ENCODE results near the gene COL4A2. TPM values are rescaled to one million over a fixed set of nuclear protein-coding genes. Genes with fewer than 3 reads are reported as not detected.

COL4A2 gene
- total RNA-seq, 6 experiments from 2014 or later: 8.4 to 65.8 (median 42.5) TPM

DNA sequence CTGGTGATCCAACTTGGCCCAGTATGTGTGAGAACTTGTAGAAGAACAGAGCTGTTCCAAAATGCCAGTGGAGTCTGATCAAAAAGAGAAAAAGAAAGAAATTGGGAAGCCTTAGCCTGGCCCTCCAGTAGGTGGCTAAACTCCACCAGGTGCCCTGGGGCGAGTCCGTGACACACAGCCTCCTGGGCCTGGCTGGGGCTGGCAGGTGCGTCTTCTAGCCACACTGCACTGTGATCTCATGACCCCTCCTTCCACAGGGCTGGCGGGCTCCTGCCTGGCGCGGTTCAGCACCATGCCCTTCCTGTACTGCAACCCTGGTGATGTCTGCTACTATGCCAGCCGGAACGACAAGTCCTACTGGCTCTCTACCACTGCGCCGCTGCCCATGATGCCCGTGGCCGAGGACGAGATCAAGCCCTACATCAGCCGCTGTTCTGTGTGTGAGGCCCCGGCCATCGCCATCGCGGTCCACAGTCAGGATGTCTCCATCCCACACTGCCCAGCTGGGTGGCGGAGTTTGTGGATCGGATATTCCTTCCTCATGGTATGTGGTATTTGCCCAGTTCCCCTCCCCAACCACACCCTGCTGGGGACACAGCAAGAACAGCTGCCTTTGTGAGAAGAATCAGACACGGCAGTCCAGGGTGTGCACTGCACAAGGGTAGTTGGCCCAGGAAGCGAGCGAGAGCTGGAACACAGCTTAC, 200.7 kb downstream of the COL4A2 start:
- no peaks in the 10 kb centered on the region for H3K27me3 ChIP-seq
- H3K4me1 ChIP-seq: peaks cover 0 to 21% (median 12%) of the 10 kb centered on the region in 4 donors
- WGBS (ENCODE audit: insufficient coverage, low coverage, low lambda C conversion rate, missing lambda C conversion rate): 70% methylated on average over 6 of the region's 23 CpGs
- H3K9me3 ChIP-seq: no peaks in the 10 kb centered on the region
- intact Hi-C loops (cut with DNase I): loop anchor here in 1 of 2 donors (10.0 kb wide), 1 partner anchor 53 kb away; no protein-coding TSS in a partner anchor
- DNase-seq (peak; percentile 85 to 93 (median 91)), ATAC-seq (peak; percentile 85 to 88 (median 87))
- peak overlapping the region in 2 of 3 donors; percentile 18 to 24 for H3K4me3 ChIP-seq
- peak overlapping the region; percentile 71 to 80 (median 79) for H3K27ac ChIP-seq
- TF ChIP-seq, protein P1, sequence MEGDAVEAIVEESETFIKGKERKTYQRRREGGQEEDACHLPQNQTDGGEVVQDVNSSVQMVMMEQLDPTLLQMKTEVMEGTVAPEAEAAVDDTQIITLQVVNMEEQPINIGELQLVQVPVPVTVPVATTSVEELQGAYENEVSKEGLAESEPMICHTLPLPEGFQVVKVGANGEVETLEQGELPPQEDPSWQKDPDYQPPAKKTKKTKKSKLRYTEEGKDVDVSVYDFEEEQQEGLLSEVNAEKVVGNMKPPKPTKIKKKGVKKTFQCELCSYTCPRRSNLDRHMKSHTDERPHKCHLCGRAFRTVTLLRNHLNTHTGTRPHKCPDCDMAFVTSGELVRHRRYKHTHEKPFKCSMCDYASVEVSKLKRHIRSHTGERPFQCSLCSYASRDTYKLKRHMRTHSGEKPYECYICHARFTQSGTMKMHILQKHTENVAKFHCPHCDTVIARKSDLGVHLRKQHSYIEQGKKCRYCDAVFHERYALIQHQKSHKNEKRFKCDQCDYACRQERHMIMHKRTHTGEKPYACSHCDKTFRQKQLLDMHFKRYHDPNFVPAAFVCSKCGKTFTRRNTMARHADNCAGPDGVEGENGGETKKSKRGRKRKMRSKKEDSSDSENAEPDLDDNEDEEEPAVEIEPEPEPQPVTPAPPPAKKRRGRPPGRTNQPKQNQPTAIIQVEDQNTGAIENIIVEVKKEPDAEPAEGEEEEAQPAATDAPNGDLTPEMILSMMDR (IDR thresholded peaks at IDR 0.05): peak; percentile 42 to 63 (median 47)
- no peak for TF ChIP-seq POLR2A (IDR thresholded peaks at IDR 0.05)
- H3K36me3 ChIP-seq: no peaks in the 10 kb centered on the region

DNA sequence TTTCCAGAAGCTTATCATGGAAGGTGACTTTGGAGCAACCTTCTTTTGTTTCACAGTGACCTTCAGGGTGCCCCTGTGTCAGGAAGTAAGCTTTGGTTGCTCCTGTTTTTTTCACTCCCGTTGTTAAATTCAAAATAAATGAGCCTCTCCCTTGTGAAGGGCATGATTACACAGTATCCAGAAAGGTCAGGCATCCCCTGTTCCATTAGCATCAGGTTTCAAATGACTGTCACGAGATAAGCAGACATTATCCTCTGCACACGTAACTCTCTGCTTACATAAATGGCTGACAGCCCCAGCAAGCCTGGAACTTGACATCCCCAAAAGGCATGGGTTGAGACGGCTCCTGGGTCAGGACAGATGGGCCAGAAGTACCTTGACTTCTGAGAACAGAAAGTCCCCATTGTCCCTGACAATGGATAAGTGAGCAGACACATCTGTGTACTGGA, 202.4 kb downstream of the COL4A2 start:
- no peak for ATAC-seq
- Histone ChIP-seq H3K9me3 (no peaks in the 10 kb centered on the region), H3K27me3 (no peaks in the 10 kb centered on the region), H3K4me3 (no peak overlapping the region), H3K27ac (no peak overlapping the region), H3K36me3 (no peaks in the 10 kb centered on the region), H3K4me1 (peaks cover 0 to 21% (median 12%) of the 10 kb centered on the region in 4 donors)
- WGBS (ENCODE audit: insufficient coverage, low coverage, low lambda C conversion rate, missing lambda C conversion rate): 41% methylated on average over 3 of the region's 4 CpGs
- TF ChIP-seq, protein P1 (IDR thresholded peaks at IDR 0.05): no peak
- TF ChIP-seq POLR2A (IDR thresholded peaks at IDR 0.05): no peak
- DNase-seq: no peak
- intact Hi-C loops (cut with DNase I): loop anchor here in 1 of 2 donors (10.0 kb wide), 1 partner anchor 55 kb away; no protein-coding TSS in a partner anchor

DNA sequence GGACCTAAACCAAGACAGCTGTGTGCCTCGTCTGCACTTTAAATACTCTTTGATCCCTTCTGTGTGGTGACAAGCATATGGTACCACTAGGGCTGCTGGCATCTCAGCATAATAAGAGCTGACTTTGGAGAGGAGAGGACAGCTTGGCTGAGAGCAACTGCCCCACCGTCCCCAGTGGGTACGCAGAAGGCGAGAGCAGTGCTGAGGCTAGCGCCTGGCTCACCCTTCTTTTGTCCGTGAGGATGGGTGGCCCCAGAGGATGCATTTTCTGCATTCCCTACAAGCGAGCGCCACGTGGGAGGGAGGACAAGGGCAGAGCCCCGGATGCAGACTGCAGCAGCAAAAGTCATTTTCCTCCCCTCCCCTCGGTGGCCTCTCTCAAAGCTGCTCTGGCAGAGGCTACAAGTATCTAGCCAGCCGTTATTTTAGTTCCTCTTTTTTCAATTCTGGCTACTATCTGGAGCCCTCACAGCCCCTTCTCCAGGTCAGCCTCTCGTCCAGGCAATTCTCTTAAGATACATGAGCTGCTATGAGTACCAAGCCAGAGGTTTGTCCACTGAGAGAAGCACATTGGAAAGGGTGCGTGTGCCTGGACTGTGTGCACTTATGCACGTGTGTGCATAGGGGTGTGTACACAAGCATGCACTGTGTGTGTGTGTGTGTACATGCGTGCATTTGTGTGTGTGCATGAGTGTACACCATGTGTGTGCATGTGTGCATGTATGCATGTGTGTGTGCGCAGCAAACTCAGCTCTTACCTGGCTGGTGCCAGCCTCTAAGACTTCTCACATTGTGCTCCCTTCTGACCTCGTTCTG, 203.1 kb downstream of the COL4A2 start:
- Histone ChIP-seq H3K9me3 (no peaks in the 10 kb centered on the region), H3K27ac (no peak overlapping the region), H3K4me3 (no peak overlapping the region), H3K4me1 (peaks cover 0 to 21% (median 12%) of the 10 kb centered on the region in 4 donors), H3K36me3 (no peaks in the 10 kb centered on the region), H3K27me3 (no peaks in the 10 kb centered on the region)
- TF ChIP-seq POLR2A (IDR thresholded peaks at IDR 0.05): no peak
- TF ChIP-seq, protein P1 (IDR thresholded peaks at IDR 0.05): no peak
- 53% methylated on average over 8 of the region's 18 CpGs for WGBS (ENCODE audit: insufficient coverage, low coverage, low lambda C conversion rate, missing lambda C conversion rate)
- DNase-seq (peak in 1 of 3 donors; percentile 43), ATAC-seq (no peak)
- intact Hi-C loops (cut with DNase I): loop anchor here in 1 of 2 donors (10.0 kb wide), 1 partner anchor 55 kb away; no protein-coding TSS in a partner anchor

DNA sequence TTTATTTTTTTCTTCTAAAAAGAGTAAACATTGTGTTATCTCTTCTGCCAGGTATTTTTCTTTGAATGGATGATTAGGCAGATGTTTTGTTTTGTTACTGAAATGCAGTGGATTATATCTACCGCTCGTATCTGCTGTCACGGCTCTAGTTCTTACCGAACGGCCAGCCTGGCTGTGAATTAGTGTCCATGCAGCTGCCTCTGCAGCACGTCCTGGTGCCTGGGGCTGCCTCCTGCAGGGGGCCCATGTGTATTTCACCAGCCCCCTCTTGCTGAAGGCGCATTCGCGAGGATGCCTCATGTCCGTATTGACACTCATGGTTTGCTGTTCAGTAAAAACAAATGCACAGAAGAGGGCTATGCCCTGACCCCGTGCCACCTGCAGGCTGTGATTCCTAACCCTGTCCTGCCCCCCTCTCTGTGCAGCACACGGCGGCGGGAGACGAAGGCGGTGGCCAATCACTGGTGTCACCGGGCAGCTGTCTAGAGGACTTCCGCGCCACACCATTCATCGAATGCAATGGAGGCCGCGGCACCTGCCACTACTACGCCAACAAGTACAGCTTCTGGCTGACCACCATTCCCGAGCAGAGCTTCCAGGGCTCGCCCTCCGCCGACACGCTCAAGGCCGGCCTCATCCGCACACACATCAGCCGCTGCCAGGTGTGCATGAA, 204.6 kb downstream of the COL4A2 start:
- Histone ChIP-seq H3K4me1 (peaks cover 0 to 16% (median 10%) of the 10 kb centered on the region in 4 donors), H3K36me3 (no peaks in the 10 kb centered on the region), H3K27ac (no peak overlapping the region), H3K4me3 (no peak overlapping the region), H3K9me3 (no peaks in the 10 kb centered on the region), H3K27me3 (no peaks in the 10 kb centered on the region)
- 87% methylated on average over 15 of the region's 31 CpGs for WGBS (ENCODE audit: insufficient coverage, low coverage, low lambda C conversion rate, missing lambda C conversion rate)
- no peak for ATAC-seq
- intact Hi-C loops (cut with DNase I): no loop called here
- no peak for DNase-seq
- TF ChIP-seq, protein P1 (IDR thresholded peaks at IDR 0.05): no peak
- TF ChIP-seq POLR2A (IDR thresholded peaks at IDR 0.05): no peak

Measured in right lobe of liver (tissue), 6 donors.